MM.1S (cell line): Measurements from ENCODE around the gene KDM5C.

Experiments used
- DNase-seq: peaks from one replicate; pipeline ENCODE4 v3.0.0-alpha.2; 2015
- H2AFZ ChIP-seq: fragments of 300-600 bp; sonication (generic); 2 replicates; pipeline ENCODE4 v1.6.0; 2016; ENCODE audit warnings: antibody characterized with exemption, low read length
- H3F3A ChIP-seq: fragments of 300-600 bp; sonication (generic); 2 replicates; pipeline ENCODE4 v1.6.1; 2016; ENCODE audit warnings: mild to moderate bottlenecking, antibody characterized with exemption, low read length, moderate library complexity, mixed read lengths; ENCODE audit not compliant: insufficient read depth
- H3K27ac ChIP-seq: fragments of 300-600 bp; sonication (generic); 2 replicates; pipeline ENCODE4 v1.5.1; 2016; ENCODE audit warnings: mild to moderate bottlenecking, low read length
- H3K27me3 ChIP-seq: fragments of 300-600 bp; sonication (generic); replicated peaks from 2 replicates; pipeline ENCODE4 v1.6.0; 2016; ENCODE audit warnings: low read length; ENCODE audit not compliant: insufficient read depth
- H3K36me3 ChIP-seq: fragments of 300-600 bp; sonication (generic); replicated peaks from 2 replicates; pipeline ENCODE4 v1.6.1; 2016; ENCODE audit warnings: mild to moderate bottlenecking, low read length, mixed read lengths; ENCODE audit not compliant: insufficient read depth
- H3K4me1 ChIP-seq: fragments of 300-600 bp; sonication (generic); 2 replicates; pipeline ENCODE4 v1.6.1; 2016; ENCODE audit warnings: low read length, mixed read lengths
- H3K4me2 ChIP-seq: fragments of 300-600 bp; sonication (generic); 2 replicates; pipeline ENCODE4 v1.6.0; 2016; ENCODE audit warnings: low read depth, low read length
- H3K4me3 ChIP-seq: fragments of 300-600 bp; sonication (generic); 2 replicates; pipeline ENCODE4 v1.5.1; 2016; ENCODE audit warnings: low read length, mixed read lengths
- H3K79me2 ChIP-seq: fragments of 300-600 bp; sonication (generic); 2 replicates; pipeline ENCODE4 v1.6.1; 2016; ENCODE audit warnings: mixed run types, low read length, mixed read lengths
- H3K9ac ChIP-seq: fragments of 300-600 bp; sonication (generic); 2 replicates; pipeline ENCODE4 v1.6.1; 2016; ENCODE audit warnings: low read length, mixed read lengths
- H3K9me2 ChIP-seq: fragments of 300-600 bp; sonication (generic); replicated peaks from 2 replicates; pipeline ENCODE4 v1.6.1; 2016; ENCODE audit warnings: mild to moderate bottlenecking, low read length, mixed read lengths; ENCODE audit not compliant: insufficient read depth
- H3K9me3 ChIP-seq: fragments of 300-600 bp; sonication (generic); replicated peaks from 2 replicates; pipeline ENCODE4 v1.6.1; 2016; ENCODE audit warnings: mild to moderate bottlenecking, low read length, mixed read lengths; ENCODE audit not compliant: insufficient read depth
- H4K20me1 ChIP-seq: fragments of 300-600 bp; sonication (generic); 2 replicates; pipeline ENCODE4 v1.6.1; 2016; ENCODE audit warnings: mild to moderate bottlenecking, low read length, moderate library complexity, mixed read lengths; ENCODE audit not compliant: insufficient read depth
- EZH2 ChIP-seq: fragments of 300-600 bp; sonication (generic); optimal IDR thresholded peaks from 2 replicates; pipeline ENCODE3; 2017; ENCODE audit warnings: low read depth, mild to moderate bottlenecking, antibody characterized with exemption, low read length, mixed read lengths
- EZH2phosphoT487 ChIP-seq: fragments of 300-600 bp; sonication (generic); IDR thresholded peaks from 2 replicates; pipeline ENCODE4 v1.6.1; 2018; ENCODE audit warnings: antibody characterized with exemption, low read length
- TF ChIP-seq, protein P1 (sequence below): fragments of 300-600 bp; sonication (generic); IDR thresholded peaks from 2 replicates; pipeline ENCODE4 v1.5.1; 2016; ENCODE audit warnings: antibody characterized with exemption, low read length, mixed read lengths

KDM5C gene

GRCh38 chrX:53254570-53255461, 29.8 kb upstream of the KDM5C start:
- H3K27ac ChIP-seq, result no peak overlapping the region
- no peak for TF ChIP-seq EZH2
- TF ChIP-seq EZH2phosphoT487, result no peak
- TF ChIP-seq, protein P1, sequence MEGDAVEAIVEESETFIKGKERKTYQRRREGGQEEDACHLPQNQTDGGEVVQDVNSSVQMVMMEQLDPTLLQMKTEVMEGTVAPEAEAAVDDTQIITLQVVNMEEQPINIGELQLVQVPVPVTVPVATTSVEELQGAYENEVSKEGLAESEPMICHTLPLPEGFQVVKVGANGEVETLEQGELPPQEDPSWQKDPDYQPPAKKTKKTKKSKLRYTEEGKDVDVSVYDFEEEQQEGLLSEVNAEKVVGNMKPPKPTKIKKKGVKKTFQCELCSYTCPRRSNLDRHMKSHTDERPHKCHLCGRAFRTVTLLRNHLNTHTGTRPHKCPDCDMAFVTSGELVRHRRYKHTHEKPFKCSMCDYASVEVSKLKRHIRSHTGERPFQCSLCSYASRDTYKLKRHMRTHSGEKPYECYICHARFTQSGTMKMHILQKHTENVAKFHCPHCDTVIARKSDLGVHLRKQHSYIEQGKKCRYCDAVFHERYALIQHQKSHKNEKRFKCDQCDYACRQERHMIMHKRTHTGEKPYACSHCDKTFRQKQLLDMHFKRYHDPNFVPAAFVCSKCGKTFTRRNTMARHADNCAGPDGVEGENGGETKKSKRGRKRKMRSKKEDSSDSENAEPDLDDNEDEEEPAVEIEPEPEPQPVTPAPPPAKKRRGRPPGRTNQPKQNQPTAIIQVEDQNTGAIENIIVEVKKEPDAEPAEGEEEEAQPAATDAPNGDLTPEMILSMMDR, result no peak
- no peaks in the 10 kb centered on the region for H3K27me3 ChIP-seq
- no peaks in the 10 kb centered on the region for H3F3A ChIP-seq
- H3K9me2 ChIP-seq, result no peaks in the 10 kb centered on the region
- H3K4me1 ChIP-seq, result no peaks in the 10 kb centered on the region
- H3K9me3 ChIP-seq, result no peaks in the 10 kb centered on the region
- H2AFZ ChIP-seq, result no peak overlapping the region
- no peak overlapping the region for H3K4me2 ChIP-seq
- no peaks in the 10 kb centered on the region for H4K20me1 ChIP-seq
- no peaks in the 10 kb centered on the region for H3K36me3 ChIP-seq
- H3K79me2 ChIP-seq, result no peaks in the 10 kb centered on the region
- DNase-seq, result no peak
- H3K4me3 ChIP-seq, result no peak overlapping the region
- H3K9ac ChIP-seq, result no peak overlapping the region

DNA sequence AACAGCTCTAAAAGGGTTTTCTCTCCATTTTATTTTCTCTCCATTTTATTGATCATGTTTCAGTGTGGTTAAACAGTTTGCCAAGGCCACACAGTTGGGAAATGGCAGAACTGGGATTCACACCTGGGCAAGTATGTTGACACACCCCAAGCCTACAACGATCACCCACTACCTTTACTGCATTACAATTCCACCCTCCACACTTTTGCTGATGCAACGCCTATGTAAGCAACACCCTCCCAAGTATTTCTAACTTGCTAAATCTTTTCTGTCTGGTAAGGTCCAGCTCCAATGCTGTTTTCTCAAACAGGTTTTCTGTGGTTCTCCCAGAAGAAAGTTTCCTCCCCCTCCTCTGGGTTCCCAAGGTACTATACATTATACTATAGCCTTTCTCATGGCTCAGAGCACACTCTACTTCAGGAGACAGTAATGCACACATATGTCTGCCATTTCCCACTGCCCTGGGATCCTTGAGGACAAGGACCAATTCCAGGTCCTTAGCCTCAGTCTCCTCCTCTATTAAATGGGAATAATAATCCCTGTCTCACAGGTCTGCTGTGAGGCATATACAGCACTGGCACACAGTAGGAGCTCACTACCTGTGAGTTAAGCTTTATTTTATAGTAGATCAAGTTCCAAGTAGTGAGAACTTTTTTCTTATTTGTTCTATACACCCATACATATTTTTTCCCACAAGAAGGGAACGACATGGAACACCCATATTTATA, 28.4 kb upstream of the KDM5C start:
- Histone ChIP-seq H3K9ac (no peak overlapping the region), H3K4me3 (no peak overlapping the region), H2AFZ (no peak overlapping the region), H3K27me3 (no peaks in the 10 kb centered on the region), H3F3A (no peaks in the 10 kb centered on the region), H3K4me2 (no peak overlapping the region), H3K9me2 (no peaks in the 10 kb centered on the region), H3K4me1 (no peaks in the 10 kb centered on the region), H3K27ac (no peak overlapping the region), H3K9me3 (no peaks in the 10 kb centered on the region), H3K36me3 (no peaks in the 10 kb centered on the region), H4K20me1 (no peaks in the 10 kb centered on the region), H3K79me2 (no peaks in the 10 kb centered on the region)
- no peak for DNase-seq
- TF ChIP-seq, protein P1, result no peak
- TF ChIP-seq EZH2, result no peak
- no peak for TF ChIP-seq EZH2phosphoT487

DNA sequence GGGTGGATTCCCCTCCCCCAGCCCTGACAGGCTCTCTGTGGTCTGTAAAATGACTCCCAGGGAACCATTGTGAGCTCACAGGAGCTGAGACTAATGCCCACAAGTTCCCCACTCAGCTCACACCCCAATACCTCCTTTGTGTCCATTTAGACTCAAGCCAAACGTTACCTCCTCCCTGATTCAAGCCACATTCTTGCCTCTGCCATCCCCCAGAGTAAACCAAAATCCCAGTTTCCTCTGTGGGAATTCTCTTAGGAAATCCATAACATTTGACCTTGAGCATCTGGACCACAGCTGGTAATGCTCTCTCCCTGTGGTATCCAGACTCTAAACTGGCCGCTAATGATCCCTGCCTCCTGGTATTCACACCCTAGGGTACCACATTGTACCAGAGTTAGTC, 26.3 kb upstream of the KDM5C start:
- H3K4me3 ChIP-seq, result no peak overlapping the region
- no peak overlapping the region for H2AFZ ChIP-seq
- no peaks in the 10 kb centered on the region for H3K9me3 ChIP-seq
- H3K79me2 ChIP-seq, result no peaks in the 10 kb centered on the region
- H3K36me3 ChIP-seq, result no peaks in the 10 kb centered on the region
- H3K27ac ChIP-seq, result no peak overlapping the region
- H3K4me1 ChIP-seq, result no peaks in the 10 kb centered on the region
- H4K20me1 ChIP-seq, result no peaks in the 10 kb centered on the region
- H3K9me2 ChIP-seq, result no peaks in the 10 kb centered on the region
- no peak overlapping the region for H3K9ac ChIP-seq
- H3K4me2 ChIP-seq, result no peak overlapping the region
- TF ChIP-seq EZH2phosphoT487 (no peak), EZH2 (no peak)
- TF ChIP-seq, protein P1, result no peak
- no peaks in the 10 kb centered on the region for H3F3A ChIP-seq
- H3K27me3 ChIP-seq, result no peaks in the 10 kb centered on the region
- no peak for DNase-seq
